Muscle layer of duodenum (tissue), 2 donors: ENCODE measurements around the gene CXCL5.
"Not testable (repeated sequence)": the region's sequence is repeated elsewhere in the genome, so short reads cannot be mapped to it uniquely, and the experiment has no call there.

Experiments
- H3K27ac ChIP-seq: one replicate; pipeline ENCODE4 v1.7.0; 2013; ENCODE audit warnings: mild to moderate bottlenecking, low read length
- H3K27me3 ChIP-seq: one replicate; pipeline ENCODE4 v1.7.0; 2013; ENCODE audit warnings: low read depth, mild to moderate bottlenecking, control low read depth, low read length
- H3K36me3 ChIP-seq, 2 donors: one replicate each; pipeline ENCODE4 v1.7.0; 2013; ENCODE audit warnings: low read length in 2 of 2, control low read depth in 1 of 2, mild to moderate bottlenecking in 1 of 2; ENCODE audit not compliant: insufficient read depth in 2 of 2, control insufficient read depth in 1 of 2
- H3K4me1 ChIP-seq, 2 donors: one replicate each; pipeline ENCODE4 v1.7.0; 2013; ENCODE audit warnings: low read length in 2 of 2, mild to moderate bottlenecking in 2 of 2, control low read depth in 1 of 2, moderate library complexity in 1 of 2; ENCODE audit not compliant: insufficient read depth in 2 of 2, control insufficient read depth in 1 of 2
- H3K4me3 ChIP-seq, 2 donors: one replicate each; pipeline ENCODE4 v1.7.0; 2013; ENCODE audit warnings: low read length in 2 of 2, low read depth in 1 of 2, mild to moderate bottlenecking in 1 of 2
- H3K9me3 ChIP-seq, 2 donors: one replicate each; pipeline ENCODE4 v1.7.0; 2013; ENCODE audit warnings: low read length in 2 of 2, control low read depth in 1 of 2, mild to moderate bottlenecking in 1 of 2; ENCODE audit not compliant: control insufficient read depth in 1 of 2
- donor health status: healthy.

Gene CXCL5

GRCh38 chr4:73989928-73990327 is 8.5 kb downstream of the CXCL5 start:
- H3K4me3 ChIP-seq, result no peak overlapping the region

GRCh38 chr4:73989031-73989430 is 9.4 kb downstream of the CXCL5 start:
- Histone ChIP-seq H3K27me3 (no peaks in the 10 kb centered on the region), H3K9me3 (no peaks in the 10 kb centered on the region)

More at GRCh38 chr4:73989928-73990327, 8.5 kb downstream of the CXCL5 start:
- Histone ChIP-seq H3K9me3 (no peaks in the 10 kb centered on the region), H3K4me1 (no peaks in the 10 kb centered on the region), H3K36me3 (no peaks in the 10 kb centered on the region), H3K27ac (no peak overlapping the region), H3K27me3 (no peaks in the 10 kb centered on the region)

GRCh38 chr4:73988061-73988460 is 10.4 kb downstream of the CXCL5 start, which contains the start of gene PPBP:
Gene PPBP, minus strand, starts transcription at chr4:73988190. Its CDS starts 87 bp downstream, at chr4:73988103.
- H3K36me3 ChIP-seq, result no peaks in the 10 kb centered on the region
- H3K4me1 ChIP-seq, result no peaks in the 10 kb centered on the region
- no peaks in the 10 kb centered on the region for H3K9me3 ChIP-seq
- no peak within 1 kb of the TSS for H3K27ac ChIP-seq
- H3K27me3 ChIP-seq, result no peaks in the 10 kb centered on the region
- H3K4me3 ChIP-seq, result no peak within 1 kb of the TSS

More at GRCh38 chr4:73989031-73989430, 9.4 kb downstream of the CXCL5 start:
- H3K4me3 ChIP-seq, result no peak overlapping the region
- no peaks in the 10 kb centered on the region for H3K4me1 ChIP-seq
- no peaks in the 10 kb centered on the region for H3K36me3 ChIP-seq
- H3K27ac ChIP-seq, result no peak overlapping the region

GRCh38 chr4:73985528-73985852 is 13.0 kb downstream of the CXCL5 start:
- Histone ChIP-seq H3K4me1 (no peaks in the 10 kb centered on the region), H3K27ac (no peak overlapping the region), H3K36me3 (no peaks in the 10 kb centered on the region), H3K27me3 (peaks cover 6% of the 10 kb centered on the region), H3K9me3 (no peaks in the 10 kb centered on the region), H3K4me3 (no peak overlapping the region)

GRCh38 chr4:73984736-73985527 is 13.5 kb downstream of the CXCL5 start:
- H3K27me3 ChIP-seq, result peaks cover 6% of the 10 kb centered on the region
- no peaks in the 10 kb centered on the region for H3K9me3 ChIP-seq

GRCh38 chr4:73981175-73981574 is 17.3 kb downstream of the CXCL5 start:
- not testable (repeated sequence) for H3K4me3 ChIP-seq, H3K9me3 ChIP-seq, H3K27me3 ChIP-seq, H3K4me1 ChIP-seq, H3K27ac ChIP-seq, H3K36me3 ChIP-seq

More at GRCh38 chr4:73984736-73985527, 13.5 kb downstream of the CXCL5 start:
- Histone ChIP-seq H3K27ac (no peak overlapping the region), H3K4me1 (no peaks in the 10 kb centered on the region), H3K4me3 (no peak overlapping the region), H3K36me3 (no peaks in the 10 kb centered on the region)

- H3K27ac ChIP-seq, result no peak overlapping the region
- H3K4me1 ChIP-seq, result no peaks in the 10 kb centered on the region
- H3K4me3 ChIP-seq, result no peak overlapping the region
- peaks cover 0 to 9% of the 10 kb centered on the region in 2 donors for H3K9me3 ChIP-seq
- peaks cover 6% of the 10 kb centered on the region for H3K27me3 ChIP-seq
- H3K36me3 ChIP-seq, result no peaks in the 10 kb centered on the region
Observed at GRCh38 chr4:73979407-73979957, 19.0 kb downstream of the CXCL5 start.

GRCh38 chr4:73978886-73979285 is 19.6 kb downstream of the CXCL5 start:
- Histone ChIP-seq H3K27me3 (peaks cover 6% of the 10 kb centered on the region), H3K4me3 (no peak overlapping the region), H3K4me1 (no peaks in the 10 kb centered on the region), H3K9me3 (peaks cover 0 to 9% of the 10 kb centered on the region in 2 donors), H3K36me3 (no peaks in the 10 kb centered on the region), H3K27ac (no peak overlapping the region)

- Histone ChIP-seq H3K27ac (no peak overlapping the region), H3K9me3 (peaks cover 0 to 12% of the 10 kb centered on the region in 2 donors), H3K4me1 (no peaks in the 10 kb centered on the region), H3K4me3 (no peak overlapping the region), H3K27me3 (no peaks in the 10 kb centered on the region), H3K36me3 (no peaks in the 10 kb centered on the region)
Observed at GRCh38 chr4:73976716-73977115, 21.8 kb downstream of the CXCL5 start.

GRCh38 chr4:73976217-73976616 is 22.3 kb downstream of the CXCL5 start:
- Histone ChIP-seq H3K4me1 (no peaks in the 10 kb centered on the region), H3K27me3 (no peaks in the 10 kb centered on the region), H3K36me3 (no peaks in the 10 kb centered on the region), H3K4me3 (no peak overlapping the region), H3K9me3 (peaks cover 0 to 15% of the 10 kb centered on the region in 2 donors), H3K27ac (no peak overlapping the region)

- Histone ChIP-seq H3K4me3 (no peak overlapping the region), H3K27ac (no peak overlapping the region), H3K4me1 (no peaks in the 10 kb centered on the region), H3K9me3 (peaks cover 0 to 30% of the 10 kb centered on the region in 2 donors), H3K36me3 (no peaks in the 10 kb centered on the region), H3K27me3 (no peaks in the 10 kb centered on the region)
Observed at GRCh38 chr4:73974352-73974751, 24.1 kb downstream of the CXCL5 start.
